NCI-H748 (cell line): ENCODE data around the gene LHFPL3.

ENCODE experiments used
- DNase-seq: peaks from one replicate; lab custom pipeline; 2025; ENCODE audit not compliant: unreplicated experiment; lab: John Stamatoyannopoulos, UW

Gene LHFPL3

DNA sequence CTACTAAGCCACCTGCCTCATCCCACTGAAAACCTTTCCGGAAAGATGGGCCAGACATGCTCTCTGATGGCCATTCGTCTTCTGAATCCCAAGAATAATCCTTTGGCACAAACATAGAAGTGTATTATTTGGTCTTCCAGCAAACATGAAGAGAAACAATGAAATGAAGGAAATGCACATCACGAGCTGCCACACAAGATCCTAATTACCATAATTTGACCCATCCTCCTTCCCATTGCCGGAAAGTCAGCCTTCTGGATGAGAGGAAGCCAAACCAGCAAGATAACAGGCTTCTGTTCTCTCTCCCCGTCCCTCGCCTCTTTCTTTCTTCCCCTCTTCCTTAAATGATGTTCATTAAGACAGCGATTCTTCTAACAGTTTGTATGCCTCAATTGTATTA, 466.7 kb downstream of the LHFPL3 start:
- no peak for DNase-seq

DNA sequence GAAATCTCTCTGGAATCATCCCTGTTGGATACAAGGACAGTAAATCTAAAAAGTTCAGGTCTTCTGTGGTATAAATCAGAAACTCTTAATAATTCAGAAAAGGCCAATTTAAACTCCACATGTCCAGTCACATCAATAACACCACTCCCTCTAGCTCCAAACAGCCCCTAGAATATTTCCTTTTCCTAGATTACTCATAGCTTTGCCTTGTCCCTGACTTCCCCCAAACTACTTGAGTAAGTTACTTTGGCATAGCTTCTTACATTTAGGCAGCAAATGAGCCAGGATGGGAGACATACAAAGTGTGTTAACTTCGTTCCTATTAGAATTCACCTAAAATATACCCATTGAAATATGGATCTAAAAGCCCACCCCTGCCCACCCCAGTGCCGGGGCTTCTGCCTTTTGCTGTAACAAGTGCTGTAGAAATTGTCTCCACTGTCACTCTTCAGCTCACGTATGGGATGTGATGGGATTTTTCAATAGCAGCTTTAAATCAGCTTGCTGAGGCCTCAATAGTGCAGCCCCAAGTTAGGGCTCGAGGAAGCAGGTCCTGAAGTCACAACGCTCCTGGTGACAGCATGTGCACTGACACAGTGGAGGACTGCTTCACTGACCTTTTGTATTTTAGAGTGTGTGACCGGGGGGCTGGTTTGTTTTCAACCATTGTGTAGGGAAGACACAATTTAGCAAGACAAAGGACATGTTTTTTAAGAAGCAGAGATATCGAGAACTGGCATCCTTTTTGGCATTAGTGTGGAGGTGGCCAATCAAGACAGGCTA, 467.4 kb downstream of the LHFPL3 start:
- no peak for DNase-seq

DNA sequence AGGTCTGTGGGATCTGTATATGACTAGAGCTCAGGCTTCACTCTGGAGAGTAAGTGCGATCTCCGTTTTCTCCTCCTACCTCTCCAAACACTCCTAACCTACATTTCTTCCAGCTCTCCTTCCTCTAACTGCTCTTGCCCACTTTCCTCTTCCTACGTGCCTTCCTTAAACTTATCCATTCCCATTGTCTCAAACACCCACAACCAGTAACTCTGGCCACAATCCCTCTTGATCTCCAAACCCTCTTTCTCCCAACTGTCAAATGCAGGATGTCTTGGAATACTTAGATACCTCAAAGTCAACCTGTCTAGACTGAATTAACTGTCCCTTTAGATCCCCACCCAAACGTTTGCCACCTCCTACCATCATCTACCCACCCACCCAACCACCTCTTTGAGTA, 471.9 kb downstream of the LHFPL3 start:
- DNase-seq, result no peak

DNA sequence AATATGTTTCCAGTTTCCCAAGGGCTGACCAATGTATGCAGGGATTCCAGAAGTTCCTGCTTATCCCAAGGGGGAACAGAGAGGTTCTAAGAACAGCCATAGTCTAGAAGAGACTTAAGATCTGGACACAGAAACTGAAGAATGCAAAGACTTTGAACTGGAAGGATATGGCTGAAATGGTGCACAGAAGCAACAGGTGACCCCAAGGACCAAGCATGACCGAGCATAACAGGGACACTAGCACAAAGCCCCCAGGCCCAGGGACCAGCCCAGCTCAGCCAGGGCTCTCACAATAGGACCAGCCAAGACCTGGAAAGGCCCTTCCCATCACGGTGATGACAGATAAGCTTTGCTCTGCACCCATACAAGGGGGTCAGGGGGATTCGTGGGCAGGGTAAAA, 472.6 kb downstream of the LHFPL3 start:
- no peak for DNase-seq

DNA sequence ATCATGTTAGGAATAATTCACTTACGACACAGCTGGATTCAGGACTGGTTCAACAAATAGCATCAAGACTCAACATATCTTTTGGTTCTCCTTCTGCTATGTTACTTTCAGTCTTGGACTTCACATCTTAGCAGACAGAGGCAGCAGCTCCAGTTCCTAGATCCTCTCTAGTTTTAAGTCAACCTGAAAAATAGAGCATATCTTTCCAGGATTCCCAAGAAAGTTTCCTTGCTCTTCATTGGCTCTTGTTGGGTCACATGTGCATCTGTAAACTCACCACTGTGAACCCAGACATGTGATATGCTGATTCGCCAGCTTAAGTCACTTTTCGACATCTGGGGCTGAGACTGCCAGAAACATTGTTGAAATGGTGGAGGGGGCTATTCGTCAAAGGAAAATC, 475.5 kb downstream of the LHFPL3 start:
- no peak for DNase-seq

DNA sequence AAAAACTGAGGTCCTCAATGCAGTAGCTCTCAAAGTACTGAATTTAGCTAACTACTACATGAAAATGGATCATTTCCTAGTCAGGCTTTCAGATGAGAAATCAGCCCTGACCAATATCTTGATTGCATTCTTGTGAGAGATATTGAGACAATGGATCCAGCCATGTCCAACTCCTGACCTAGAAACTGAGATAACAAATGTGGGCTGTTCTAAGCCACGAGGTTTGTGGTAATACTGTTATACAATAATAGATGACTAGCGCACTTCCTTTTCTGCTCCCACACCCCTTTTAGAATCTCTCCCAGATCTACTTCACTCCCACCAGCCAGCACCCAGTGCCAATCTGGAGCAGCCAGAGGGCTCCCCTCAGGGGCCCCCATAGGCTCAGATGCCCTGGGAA, 476.3 kb downstream of the LHFPL3 start:
- DNase-seq, result no peak

DNA sequence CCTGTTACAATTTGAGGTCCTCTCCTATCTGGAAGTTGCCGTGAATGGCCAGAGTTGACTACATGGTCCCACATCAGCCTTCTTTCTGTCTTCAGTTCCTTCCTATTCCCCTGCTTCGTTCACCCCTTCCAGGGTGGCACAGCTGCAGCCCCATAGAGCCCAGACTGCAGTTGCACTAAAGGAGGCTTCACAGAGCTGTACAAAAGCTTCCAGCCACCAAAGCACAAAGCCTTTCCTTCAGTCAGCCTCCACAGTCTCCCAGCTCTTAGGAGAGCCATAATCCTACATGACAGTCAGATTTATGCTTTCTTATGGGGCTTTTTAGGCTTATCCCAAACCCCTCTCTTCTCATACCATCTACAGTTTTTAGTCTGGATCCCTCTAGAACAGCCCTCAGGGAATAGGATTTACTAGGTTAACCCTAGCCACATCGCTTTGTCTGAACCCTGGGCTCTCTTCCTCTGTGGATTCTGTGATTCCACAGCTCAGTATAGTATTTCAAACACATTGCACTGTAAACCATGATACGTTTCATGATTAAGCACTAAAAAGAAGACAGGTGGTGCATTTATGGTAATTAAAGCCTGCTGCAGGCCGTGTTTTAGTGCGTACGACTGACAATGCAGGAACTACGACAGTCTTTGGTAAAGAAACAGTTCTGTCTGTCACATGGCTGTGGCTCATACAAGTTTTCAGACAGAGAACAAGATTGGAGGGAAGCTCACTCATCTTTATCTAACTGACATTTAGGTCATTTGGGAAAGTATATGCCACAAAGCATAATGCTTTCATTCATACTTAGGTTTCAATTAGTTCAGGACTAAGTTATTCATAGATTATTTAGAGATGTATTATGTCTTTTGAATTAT, 477.3 kb downstream of the LHFPL3 start:
- DNase-seq, result no peak

DNA sequence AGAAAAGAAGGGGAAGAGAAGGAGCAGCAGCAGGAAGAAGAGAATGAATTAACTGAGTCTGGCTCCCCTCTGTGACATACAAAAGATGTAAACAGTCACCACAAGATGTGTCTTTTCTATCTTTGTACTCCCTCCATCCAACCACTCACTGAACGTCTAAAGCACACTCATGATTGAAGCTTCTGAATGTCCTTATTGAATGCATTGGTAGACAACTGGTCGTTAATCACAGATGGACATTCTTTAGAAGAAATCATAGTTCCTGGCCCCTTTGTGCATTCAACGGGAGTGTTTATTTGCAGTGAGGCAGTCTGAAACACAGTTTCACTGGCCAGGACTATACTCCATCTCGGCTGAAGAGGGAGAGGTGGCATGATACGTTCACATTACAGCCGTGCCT, 479.3 kb downstream of the LHFPL3 start:
- no peak for DNase-seq

DNA sequence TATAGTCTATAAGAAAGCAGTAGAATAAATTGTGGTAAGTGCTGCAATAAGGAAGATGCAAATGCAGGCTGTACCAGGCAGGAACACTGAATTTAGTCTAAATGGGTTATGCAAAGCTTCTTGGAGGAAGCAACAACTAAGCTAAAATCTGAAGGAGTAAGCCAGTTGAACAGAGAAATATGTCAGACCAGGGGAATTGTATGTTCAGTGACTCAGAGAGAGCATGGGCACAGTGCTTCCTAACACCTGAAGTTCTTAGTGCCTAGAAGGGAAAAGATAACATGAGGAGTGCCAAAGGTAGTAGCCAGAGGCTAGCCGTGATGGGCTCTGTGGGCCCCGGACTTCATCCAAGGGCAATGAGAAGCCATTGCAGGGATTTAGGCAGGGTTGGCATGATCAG, 481.5 kb downstream of the LHFPL3 start:
- no peak for DNase-seq

DNA sequence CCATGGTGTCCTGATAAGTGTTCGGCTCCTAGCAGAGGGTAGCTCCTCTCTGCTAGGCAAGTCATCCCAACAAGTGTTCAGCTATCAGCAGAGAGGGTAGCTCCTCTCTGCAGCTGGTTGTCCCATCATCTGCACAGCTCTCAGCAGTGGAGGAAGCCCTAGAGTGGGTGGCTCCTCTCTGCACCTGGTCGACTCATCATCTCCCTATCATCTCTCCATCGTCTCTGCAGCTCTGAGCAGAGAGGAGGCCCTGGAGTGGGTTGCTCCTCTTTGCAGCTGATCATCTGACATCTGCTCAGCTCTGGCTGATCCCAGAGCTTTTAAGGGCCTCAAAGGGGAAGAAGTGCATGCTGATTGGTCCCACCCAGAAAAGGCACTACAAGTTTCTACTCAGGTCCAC, 485.7 kb downstream of the LHFPL3 start:
- no peak for DNase-seq

DNA sequence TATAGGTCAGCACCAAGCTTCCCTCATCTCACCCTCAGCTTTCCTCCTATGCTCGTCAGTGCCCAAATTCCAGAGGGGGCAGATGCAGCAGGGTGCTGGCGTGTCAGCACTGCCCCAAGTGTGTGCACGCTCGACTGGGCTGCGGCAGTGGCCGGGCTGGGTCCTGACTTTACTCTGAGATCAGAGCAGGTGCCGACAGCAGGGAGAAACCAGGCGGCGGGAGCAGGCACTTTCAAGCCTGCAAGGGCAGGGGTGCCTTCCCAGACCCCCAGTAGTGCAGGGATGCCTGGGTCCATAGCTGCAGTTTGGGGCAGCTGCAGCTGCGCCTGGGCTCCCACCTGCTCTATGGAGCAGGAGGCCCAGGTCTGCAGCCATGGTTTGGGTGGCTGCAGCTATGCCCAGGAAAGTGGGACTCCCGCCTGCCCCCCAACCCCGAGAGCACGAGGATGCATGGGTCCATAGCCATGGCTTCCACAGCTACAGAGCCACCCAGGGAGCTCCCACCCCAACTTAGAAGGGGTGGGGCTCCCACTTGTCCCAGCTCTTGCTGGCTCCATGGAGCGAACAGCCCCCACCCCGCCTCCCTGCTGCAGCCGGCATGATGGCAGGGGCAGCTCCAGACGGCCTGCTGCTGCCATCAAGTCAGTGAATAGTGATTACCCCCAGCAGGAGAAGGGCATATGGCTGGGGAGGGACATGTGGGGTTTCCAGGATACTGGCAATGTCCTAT, 486.4 kb downstream of the LHFPL3 start:
- DNase-seq, result no peak

DNA sequence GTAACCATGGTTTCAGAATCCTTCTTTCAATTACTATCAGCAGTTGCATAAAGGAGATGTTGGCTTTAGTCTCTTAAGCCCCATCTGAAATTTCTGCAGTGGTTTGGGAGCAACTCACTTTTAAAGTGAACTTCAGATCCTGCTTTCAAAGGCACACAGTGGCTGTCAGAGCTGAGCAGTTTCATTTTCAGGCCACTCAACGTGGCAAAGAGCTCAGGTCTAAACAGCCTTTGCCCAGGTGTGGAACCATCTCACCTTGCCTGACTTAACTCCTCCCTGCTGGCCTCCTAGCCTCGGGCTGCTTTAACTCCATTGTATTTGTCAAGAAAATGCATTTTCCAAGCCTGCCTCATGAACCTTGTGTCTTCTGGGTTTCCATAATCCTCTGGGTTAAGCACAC, 488.1 kb downstream of the LHFPL3 start:
- no peak for DNase-seq

DNA sequence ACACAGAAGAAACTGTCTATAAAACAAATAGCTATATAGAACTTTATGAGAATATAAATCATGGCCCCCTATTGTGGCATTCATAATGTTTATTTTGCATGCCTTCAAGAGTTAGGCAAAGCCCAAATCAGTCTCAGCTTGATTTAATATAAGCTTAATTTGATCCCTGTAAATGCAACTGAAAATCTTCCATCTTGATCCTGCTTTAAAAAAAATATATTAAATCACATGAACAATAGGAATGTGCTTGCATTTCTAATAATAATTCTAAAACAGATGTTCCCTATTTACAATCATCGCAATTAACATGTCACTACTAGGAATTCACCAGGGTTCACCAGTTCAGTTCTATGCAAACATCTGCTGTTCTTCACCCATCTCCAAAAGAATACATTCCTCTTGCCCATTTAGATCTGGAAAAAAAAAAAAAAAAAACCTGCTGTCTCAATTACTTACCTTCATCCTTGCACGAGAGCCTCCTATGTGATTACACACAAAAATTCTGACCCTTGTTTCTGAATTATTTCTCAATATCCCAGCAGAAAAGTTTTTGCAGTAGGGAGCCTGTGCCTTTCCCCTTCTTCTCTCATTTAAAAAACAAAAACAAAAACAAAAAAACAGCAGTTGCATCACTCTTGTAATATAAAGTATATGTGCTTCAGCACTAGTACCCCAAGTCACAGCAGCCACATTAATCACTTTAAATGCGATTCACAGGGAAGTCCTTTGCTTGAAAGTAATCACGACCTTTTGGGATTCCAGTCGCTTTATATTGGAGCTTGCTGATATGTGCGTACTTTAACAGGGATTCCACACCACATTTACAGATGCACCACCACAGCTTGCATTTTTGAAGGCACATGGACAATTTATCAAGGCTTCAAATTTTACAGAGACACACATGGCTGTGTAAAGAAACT, 490.8 kb downstream of the LHFPL3 start:
- no peak for DNase-seq

DNA sequence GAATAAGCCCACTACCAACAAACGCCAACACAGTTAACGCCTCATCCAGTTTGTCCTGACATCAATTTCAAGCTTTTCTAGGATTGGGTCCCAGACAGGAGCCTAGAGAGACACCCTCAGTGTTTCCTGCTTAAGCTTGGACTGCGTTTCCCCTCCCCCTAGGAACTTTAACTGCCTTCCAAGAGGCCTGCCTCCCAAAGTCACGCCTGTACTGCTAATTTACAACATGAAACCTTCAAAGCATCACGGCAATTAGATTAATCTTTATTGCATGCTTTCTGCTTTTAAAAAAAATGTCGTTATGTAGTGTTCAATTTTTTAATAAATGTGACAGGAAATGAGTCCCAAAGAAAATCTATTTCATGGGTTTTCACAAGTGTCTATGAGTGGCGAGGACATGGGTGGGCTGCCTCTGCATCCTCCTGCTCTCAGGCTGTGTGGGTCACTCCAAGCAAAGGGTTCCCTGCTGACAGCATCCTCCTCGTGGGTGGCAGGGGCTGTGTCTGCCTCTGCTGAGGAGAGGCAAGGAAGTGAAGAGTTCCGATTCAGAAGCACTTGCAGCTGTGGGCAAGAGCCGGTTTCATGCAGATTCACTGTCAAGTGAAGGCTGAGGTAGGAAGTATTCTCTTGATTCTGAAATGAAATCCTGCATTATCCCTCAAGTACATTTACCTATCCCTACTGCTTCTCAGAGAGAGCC, 492.6 kb downstream of the LHFPL3 start:
- no peak for DNase-seq

DNA sequence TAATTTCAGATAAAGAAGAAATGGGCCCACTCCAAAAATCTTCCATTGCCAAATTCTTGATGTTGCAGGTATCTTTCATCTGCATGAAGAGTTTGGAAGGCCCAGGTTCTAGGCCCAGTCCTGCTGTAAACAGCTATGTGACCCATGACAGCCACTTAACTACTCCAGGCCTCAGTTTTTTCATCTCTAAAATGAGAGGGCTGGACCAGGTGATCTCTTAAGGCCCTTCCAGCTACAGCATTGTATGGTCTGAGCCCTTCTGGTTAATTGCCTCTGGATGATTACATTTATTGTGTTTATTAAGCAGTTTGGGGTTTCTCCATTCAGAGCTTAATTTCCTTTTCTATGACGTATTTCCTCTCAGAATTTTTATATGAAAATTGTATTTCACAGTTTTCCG, 494.8 kb downstream of the LHFPL3 start:
- DNase-seq, result no peak

DNA sequence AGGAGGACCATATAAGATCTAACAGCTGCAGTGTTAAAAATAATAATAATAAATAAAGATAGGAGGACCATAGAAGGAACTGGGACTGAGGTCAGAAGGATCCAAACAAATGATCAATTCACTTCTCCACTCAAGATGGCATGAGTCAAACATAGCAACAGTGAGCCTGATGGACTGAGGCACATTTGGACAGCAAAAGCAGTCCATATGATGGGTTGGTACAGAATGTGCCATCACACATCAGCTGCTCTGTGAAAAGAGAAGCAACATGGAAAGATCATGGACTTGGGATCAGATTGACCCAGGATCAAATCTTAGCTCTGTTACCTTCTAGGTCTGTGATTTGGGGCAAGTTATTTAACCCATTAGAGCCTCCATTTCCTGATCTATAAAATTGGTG, 496.7 kb downstream of the LHFPL3 start:
- DNase-seq, result no peak

DNA sequence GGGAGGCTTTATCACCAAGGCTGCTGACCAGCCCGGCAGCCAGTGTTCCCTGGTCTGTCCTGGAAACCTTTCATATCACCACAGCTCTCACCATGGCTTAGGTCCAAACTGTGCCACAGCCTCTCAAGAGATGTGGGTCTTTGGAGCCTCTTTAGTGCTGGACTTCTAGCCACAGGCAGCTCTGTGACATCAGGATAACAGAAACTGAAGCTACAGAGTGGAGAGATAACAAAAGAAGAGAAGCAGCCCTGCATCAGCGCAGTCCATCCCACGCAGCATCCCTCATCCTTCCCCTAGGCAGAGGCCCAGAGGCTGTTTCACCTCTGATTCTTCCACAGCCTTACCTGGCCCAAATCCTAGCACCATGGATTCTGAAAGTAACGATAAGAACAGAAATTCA, 497.7 kb downstream of the LHFPL3 start:
- no peak for DNase-seq

DNA sequence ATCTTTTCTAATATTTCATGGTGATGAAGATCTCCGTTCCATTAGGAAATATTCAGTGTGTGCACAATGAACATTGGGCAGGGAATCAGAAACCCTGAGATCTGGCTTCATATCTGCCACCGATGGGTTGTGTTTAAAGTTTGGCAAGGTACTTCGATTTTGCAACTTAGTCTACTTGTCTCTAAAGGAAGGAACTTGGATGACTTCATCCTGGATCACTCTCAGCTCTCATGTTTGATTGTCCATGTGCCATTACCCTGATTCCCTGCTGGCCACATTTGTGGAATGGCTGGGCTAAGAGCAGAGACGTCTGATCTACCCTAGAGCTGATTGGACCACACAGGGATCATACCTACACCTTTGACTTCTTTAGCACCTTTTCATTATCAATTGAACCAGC, 508.6 kb downstream of the LHFPL3 start:
- no peak for DNase-seq

DNA sequence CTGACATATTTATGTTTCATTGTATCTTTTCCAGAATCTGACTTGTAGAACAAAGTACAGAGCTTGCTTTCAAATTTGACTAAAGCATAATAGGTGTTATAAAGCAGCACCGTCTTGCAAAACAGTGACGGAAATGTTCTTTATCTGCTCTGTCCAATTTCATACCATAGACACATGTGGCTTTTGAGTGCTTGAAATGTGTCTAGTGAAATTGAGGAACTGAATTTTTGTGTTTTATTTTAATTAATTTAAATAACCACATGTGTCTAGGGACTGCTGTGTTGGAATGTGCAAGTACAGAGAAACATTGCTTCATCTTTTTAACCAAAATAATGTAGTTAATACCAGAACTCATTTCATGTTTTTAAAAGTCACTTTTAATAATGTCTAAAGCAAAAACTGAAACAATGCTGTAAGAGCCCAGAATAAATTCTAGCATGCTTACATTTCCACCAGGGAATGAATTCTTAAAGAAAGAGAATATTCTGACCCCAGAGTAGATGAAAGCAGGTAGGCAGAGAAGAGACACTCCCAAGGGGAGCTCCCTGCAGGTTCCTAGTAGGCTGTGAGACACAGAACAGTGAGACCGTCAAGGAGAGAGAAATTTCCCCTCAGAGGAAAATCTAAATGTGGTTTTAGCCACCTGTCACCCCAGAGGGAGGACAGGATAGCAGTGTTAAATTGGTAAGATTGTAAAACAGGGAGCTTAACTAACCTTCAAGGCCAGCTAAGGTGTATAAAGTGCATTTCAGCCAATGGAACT, 510.3 kb downstream of the LHFPL3 start:
- DNase-seq, result no peak
